Stimulated activated CD4-positive, alpha-beta T cell treated with anti-CD3 and anti-CD28 coated beads, Interleukin-12 subunit alpha, Interleukin-12 subunit beta, amount 100 ng/mL, for 48 hours (primary cell): ENCODE measurements around the gene SLC6A6.
"Not testable (repeated sequence)": the region's sequence is repeated elsewhere in the genome, so short reads cannot be mapped to it uniquely, and the experiment has no call there.

Experiments used
- DNase-seq, 3 donors: peaks; one replicate each; pipeline ENCODE4 v3.0.0-alpha.2; 2020; ENCODE audit warnings: low read depth in 2 of 3, low spot score in 1 of 3

Gene SLC6A6

GRCh38 chr3:14397531-14397930 is 4.9 kb upstream of the SLC6A6 start:
- no peak for DNase-seq

DNA sequence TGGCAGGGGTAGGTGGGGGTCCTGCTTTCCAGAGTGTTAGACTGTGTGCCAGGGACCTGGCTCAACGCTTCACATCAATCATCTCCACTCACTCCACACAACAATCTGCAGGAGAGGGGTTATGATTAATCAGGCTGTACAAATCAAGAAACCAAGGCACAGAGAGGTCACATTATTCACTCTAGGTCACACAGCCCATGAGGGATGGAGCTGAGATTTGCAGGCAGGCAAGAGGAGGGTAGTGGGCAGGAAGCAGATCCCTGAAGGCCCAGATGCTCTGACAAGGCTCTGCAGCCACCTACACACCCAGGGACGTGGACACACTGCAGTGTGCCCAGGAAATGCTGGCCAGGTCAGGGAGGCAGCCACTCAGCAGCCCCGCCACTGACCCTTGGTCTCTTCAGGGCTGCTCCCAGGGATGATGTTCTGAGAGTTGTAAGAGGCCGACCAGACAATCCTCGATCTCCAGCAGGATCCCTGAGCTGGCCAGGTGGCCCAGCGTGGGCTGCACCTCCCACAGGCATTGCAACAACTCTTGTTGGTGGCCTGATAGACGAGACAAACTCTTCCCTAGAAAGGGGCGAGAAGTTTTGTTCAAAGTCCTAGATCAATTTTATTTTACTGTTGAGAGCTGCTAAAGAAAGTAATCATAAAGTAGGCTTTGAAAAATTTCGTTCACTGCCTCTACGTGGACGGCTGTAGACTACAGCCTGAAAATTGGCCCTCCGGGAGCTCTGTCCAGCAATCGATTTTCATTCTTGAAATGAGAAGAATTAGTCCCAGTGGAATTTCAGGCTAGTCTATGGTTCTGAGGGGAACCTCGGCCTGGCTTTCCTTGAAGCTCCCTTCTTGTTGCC is 4.2 kb upstream of the SLC6A6 start:
- no peak for DNase-seq

DNA sequence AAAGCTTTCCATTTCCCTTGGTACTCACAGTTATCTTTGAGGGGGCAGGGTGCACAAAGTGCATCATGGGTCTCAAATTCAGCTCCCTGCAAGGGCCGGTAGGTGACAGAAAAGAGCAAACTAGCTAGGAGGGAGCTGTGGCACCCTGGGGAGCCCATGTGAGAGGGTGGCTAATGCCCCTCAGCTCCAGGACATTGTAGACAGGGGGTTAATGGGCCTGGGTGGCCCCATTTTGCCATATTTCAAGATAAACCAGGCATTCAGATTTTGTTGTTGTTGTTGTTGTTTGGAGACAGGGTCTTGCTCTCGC is 3.7 kb upstream of the SLC6A6 start:
- no peak for DNase-seq

DNA sequence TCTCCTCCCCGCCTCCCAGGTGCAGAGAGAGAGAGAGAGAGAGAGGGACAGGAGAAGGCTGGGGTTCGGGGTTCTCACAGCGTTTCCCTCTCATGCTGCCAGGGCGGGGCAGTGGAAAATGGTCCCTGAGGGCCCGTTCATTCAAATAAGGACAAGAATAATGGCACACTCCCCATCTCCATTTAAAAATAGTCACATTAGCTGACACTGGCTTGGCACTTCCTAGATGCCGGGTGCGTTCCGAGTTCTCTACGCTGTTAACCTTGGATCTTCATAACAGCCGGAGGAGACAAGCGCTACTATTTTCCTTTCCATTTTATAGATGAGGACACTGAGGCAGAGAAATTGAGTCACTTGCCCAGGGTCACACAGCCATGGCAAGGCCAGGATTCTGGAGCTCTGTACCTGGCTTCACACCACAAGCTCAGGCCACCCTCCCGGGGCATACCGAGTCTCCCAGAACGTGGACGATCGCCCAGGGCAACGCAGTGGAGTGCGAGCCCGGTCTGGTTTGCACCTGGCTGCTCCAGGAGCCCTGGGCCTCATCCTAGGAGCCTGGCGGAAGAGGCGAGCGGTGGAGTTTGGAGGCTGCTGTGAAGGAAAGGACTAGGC is 608 bp upstream of the SLC6A6 start:
- DNase-seq: no peak

- no peak for DNase-seq
Measured at GRCh38 chr3:14403619-14404155, 1.3 kb downstream of the SLC6A6 start.

- no peak for DNase-seq
Measured at GRCh38 chr3:14404186-14404585, 1.8 kb downstream of the SLC6A6 start.

- DNase-seq: no peak
Measured at GRCh38 chr3:14404631-14405359, 2.4 kb downstream of the SLC6A6 start.

GRCh38 chr3:14405360-14406238 is 3.2 kb downstream of the SLC6A6 start:
- DNase-seq: no peak

GRCh38 chr3:14406336-14406735 is 3.9 kb downstream of the SLC6A6 start:
- no peak for DNase-seq

DNA sequence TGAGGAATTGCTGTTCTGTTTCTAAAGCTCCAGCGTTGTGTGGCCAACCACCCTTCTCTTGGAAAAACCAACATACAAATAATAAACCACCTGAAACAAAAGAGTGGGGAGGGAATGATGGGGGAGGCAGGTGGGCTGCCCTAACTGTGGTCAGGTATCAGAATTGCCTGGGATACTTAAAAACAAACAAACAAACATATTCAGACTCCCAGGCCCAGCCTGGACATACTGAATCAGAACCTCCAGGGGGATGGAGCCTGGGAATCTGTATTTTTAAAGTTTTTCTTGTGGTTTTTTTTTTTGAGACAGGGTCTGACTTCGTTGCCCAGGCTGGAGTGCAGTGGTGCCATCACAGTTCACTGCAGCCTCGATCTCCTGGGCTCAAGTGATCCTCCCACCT is 4.4 kb downstream of the SLC6A6 start:
- no peak for DNase-seq

DNA sequence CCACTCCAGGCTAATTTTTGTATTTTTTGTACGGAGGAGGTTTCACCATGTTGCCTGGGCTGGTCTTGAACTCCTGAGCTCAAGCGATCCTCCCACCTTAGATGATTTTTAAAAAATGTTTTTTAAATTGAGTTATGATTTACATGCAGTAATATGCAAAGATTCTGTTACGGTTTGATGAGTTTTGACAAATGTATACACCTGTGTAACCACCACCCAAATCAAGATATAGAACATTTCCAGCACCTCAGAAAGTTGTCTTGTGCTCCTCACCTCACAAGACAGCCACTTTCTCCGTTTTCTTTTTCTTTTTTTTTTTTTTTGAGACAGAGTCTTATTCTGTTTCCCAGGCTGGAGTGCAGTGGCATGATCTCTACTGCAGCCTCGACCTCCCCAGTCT is 4.8 kb downstream of the SLC6A6 start:
- DNase-seq: no peak

DNA sequence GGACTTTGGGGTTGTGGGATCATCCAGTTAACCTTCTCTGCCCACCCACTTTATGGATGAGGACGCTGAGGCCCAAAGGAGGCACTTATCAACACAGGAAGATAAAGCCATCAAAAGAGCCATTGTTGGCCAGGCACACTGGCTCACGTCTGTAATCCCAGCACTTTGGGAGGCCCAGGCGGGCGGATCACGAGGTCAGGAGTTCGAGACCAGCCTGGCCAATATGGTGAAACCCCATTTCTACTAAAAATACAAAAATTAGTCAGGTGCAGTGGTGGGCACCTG is 7.3 kb downstream of the SLC6A6 start:
- not testable (repeated sequence) for DNase-seq

GRCh38 chr3:14410106-14410502 is 7.7 kb downstream of the SLC6A6 start:
- DNase-seq: no peak

DNA sequence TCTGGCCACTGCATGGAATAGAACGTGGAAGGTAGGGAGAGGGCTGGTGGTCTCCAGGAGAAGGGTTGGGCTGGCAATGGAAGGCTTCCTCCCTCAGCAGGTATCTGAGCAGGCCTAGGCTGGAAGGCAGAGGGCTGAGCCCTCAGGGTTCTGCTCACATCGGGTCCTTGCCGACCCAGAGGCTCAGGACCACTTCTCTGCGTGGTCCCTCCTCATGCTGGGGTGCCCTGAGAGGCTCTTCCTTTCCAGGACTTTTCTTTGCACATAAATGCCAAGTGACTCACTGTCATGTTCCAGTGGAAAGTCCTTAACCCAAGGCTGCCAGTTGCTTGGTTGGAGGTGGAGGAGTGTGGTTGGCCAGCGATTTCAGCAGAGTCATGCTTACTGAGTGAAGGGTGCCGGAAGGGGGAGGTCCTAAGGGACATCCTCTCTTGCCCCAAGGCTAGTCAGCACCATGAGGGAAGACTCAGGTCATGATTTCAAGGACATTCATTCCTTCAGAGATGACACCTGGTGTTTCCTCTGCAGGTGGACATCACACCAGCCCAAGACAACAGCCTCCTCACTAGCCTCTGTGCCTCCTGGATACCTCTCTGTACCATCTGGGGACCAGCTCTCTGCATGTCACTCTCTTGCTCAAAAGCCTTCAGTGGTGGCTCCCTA is 8.2 kb downstream of the SLC6A6 start:
- peak in 1 of 3 donors; percentile 37 for DNase-seq

DNA sequence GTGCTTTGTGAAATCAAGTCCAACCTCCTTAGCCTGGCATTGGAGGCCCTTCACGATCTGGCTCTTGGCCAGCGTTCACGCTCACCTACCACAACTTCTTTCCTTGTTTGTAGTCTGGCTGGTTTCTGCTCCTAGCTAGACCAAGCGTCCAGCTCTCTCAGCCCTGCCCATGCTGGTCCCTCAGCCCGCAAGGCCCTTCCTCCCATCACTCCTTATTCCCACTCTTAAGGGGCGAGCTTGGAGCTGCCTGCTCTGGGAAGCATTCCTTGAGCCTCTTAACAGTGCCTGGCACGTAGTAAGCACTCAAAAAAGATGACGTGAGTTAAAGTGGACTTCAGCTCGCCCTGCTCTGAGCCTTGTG is 8.7 kb downstream of the SLC6A6 start:
- no peak for DNase-seq

- no peak for DNase-seq
Measured at GRCh38 chr3:14411988-14412387, 9.6 kb downstream of the SLC6A6 start.

DNA sequence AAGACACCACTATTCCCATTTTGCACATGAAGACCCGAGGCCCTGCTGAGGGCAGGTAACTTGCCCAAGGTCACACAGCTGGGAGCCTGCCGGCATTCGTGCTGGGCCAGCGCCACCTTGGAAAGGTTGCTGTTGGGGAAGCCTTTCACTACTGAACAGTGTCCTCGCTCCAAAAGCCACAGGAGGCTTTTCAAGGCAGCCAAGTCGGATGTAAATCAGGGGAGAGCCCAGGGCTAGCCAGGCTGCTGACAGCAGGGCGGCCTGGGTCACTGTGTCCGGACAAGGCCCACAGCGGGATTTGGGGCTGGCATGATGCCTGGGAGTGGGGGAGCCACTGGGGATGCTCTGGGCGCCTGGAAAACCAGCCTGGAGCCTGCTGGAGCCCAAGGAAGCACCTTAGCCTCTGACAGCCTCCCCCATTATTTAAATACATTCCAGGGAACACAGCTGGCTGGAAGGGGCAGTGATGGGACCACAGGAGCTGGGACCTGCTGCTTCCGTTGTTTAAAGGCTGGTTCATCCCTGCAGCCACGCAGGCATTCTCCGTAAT is 10.5 kb downstream of the SLC6A6 start:
- DNase-seq: no peak

GRCh38 chr3:14413381-14414071 is 11.1 kb downstream of the SLC6A6 start:
- no peak for DNase-seq

- DNase-seq: no peak
Measured at GRCh38 chr3:14414846-14415464, 12.5 kb downstream of the SLC6A6 start.
